ENCODE measurements around the gene FBXO34.
"Not testable (repeated sequence)": the region's sequence is repeated elsewhere in the genome, so short reads cannot be mapped to it uniquely, and the experiment has no call there.

FBXO34 gene

DNA sequence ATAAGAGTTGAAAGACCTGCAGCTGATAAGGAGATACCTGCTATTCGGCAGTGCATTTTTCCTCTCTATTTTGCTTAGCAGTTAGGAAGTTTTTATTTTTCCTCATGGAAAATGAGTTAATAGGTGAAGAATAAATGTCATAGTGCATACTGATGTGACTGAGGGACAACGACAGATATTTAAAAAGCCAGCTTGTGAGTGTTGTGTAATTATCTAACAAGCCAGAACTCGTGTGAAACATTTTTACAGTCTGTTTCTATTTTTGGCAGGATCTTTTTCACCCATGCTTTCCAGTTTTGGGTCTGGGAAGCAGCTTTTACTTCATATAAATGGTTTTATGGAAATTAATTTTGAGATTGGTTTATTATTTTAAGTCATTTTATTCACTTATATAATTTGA lies 2.9 kb downstream of the FBXO34 start:
- DNase-seq: no peak

DNA sequence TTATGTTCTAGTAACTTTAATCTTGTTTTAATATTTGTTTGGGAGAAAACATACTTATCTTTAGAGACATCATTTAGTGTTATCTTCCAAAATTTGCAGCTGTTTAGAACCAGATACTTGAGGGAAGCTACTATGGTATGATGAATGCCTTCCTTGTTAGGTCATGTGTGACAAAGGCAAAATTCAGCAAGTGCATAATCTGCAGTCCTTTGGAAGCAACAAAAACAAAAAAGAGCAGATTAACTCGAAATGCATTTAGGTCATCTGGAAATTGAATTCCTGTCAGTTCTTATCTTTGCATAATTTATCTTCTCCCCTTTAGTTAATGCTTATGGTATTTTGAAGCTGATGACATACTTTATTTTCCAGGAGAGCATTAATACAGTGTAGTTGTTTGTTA lies 3.5 kb downstream of the FBXO34 start:
- DNase-seq: no peak

DNA sequence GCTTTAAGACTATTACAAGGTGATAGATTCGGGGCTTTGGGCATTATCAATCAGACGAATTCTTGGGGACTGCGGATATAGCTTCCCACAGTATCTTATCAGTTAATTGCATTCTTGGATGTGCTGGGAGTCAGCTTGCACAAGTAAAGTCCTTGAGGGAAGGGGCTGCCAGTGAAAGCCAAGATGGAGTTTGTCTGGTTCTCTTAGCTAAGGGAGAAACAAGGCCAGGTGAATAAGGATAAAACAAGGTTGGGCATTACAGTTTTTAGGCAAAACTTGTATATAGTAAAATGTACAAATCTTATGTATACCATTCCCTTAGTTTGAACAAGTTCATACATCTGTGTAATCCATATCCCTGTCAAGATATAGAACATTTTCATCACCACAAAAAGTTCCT lies 5.5 kb downstream of the FBXO34 start:
- DNase-seq: no peak

DNA sequence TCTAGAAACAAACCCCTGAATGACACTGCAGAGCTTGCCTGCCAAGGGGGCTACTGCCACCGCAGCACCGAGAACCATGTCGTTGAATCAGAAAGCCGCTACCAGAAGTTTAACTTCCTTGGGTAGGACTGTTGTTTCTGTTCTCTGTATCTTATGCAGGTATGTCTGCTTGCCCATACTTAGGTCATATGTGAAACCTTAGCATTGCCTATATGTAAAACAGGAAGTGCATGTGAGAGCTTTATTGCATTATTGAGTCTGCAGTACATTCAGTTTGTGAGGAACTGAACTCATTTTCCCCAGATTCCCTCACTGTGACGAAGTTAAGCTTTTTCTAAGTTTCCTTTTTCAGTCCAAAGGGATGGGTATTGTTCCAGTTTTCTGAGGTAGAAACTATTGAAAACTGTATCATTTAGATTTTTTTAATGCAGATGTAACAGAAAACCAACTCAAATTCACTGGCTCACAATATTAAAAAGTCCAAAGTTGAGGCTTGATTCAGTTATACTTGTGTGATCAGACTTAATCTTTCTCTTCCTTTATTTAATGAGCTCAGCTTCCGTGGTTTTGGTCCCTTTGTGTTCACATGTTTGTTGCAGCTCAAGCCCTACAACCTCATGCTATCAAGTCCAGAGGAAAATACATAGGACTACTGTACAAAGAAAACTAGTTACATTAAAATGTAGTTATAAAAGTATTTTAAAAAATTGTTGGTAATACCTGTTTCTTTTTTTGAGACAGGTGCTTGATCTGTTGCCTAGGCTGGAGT lies 6.9 kb downstream of the FBXO34 start:
- DNase-seq: no peak

DNA sequence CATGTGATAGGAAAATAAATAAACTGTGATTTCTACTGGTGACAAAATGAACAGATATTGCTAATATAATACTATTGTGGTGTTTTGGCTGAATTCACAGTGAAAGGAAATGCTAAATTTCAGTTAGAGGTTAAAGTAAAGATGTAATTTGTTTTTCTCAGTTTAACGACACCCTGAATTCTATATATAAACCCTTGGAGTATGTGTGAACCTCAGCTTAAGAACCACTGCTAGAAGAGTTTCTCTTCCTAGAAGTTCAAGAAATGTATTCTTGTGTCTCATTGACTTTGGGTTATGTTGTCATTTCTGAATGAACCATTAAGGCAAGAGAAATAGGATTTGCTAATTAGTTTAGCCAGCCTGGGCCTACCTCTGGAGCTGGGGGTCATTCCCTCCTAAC lies 8.2 kb downstream of the FBXO34 start:
- no peak for DNase-seq

DNA sequence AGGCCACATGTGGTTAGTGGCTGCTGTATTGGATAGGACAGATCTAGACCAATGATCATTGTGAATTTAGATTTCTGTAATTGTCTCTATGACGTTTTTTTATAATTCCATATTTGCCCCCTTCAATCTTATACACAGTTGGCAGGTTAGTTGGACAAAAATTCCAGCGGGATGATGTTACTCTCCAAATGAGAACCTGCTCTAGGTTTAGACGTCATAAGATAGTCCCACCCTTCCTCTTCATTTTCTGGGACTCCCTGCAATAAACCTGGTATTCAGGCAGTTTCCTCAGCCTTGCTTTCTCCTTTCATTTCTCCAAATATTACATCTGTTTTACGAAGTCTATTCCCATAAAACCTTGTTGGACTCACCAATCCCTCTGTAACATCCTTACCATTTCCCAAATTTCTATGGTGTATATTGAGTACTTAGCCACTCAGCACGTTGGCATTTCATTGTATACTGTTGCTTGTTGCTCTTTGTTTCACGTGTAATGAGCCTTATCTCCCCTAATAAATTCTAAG lies 10.2 kb downstream of the FBXO34 start:
- DNase-seq: no peak

DNA sequence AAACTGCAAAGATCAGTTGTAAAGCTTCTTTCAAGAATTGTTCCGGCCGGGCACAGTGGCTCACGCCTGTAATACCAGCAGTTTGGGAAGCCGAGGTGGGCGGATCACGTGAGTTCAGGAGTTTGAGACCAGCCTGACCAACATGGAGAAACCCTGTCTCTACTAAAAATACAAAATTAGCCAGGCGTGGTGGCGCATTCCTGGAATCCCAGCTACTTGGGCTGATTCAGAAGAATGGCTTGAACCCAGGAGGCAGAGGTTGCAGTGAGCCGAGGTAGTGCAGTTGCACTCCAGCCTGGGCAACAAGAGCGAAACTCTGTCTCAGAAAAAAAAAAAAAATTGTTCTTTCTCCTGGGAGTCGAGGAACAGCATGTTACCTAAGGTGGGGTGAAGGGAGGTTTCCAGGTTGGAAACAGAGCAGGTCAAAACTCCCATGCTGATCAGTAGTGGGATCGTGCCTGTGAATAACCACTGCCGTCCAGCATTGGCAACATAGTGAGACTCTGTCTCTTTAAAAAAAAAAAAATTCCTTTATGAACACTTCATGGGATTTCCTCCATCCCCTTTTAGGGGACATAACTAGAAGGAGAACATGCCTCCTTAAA lies 13.9 kb downstream of the FBXO34 start:
- DNase-seq: no peak

DNA sequence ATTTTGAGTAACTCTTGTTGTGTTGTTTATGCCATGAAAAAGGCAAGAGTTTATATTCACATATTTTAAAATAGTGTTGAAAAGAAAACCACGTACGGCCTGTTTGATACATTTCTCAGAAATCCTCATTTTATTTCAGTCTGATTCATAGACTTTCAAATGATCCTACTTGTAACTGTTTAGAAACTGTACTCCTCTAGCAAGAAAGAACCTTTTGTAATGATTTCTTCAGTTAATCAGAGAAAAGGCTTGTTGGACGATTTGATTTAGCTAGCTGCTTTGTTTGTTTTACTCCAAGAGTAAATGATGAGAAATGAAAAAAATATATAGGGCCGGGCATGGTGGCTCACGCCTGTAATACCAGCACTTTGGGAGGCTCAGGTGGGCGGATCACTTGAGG lies 17.2 kb downstream of the FBXO34 start:
- DNase-seq: no peak

DNA sequence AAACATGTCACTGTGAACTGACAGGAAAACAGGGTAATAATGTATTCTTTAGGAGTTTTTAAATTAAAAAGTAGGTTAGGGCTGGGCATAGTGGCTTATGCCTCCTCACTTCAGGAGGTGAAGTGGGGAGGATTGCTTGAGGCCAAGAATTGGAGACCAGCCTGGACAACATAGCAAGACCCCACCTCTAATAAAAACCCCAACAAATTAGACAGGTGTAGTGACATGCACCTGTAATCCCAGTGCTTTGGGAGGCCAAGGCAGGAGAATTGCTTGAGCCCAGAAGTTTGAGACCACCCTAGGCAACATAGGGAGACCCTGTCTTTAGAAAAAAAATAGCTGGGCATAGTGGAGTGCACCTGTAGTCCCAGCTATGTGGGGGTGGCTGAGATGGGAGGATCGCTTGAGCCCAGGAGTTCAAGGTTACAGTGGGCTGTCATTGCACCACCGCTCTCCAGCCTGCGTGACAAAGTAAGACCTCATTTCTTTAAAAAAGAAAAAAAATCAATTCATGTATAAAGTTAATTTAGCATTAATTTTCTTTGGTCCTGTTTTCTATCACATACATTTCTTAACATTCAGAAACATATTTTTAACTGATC lies 20.4 kb downstream of the FBXO34 start:
- no peak for DNase-seq

DNA sequence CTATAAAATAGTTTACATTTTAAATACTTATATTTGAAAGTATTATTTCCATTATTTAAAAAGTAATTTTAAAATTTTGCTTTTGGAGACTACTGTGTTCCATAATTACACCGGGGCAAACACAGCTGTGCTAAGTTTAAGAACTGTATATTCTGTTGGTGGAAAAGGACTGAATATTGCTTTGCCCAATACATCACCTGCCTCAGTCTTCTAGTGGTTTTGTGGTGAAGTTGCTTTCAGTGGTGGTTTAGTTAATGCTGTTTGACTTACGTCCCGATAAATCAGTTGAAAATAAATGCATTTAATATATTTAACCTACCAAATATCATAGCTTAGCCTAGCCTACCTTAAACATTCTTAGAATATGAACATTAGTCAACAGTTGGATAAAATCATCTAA lies 23.4 kb downstream of the FBXO34 start:
- no peak for DNase-seq

DNA sequence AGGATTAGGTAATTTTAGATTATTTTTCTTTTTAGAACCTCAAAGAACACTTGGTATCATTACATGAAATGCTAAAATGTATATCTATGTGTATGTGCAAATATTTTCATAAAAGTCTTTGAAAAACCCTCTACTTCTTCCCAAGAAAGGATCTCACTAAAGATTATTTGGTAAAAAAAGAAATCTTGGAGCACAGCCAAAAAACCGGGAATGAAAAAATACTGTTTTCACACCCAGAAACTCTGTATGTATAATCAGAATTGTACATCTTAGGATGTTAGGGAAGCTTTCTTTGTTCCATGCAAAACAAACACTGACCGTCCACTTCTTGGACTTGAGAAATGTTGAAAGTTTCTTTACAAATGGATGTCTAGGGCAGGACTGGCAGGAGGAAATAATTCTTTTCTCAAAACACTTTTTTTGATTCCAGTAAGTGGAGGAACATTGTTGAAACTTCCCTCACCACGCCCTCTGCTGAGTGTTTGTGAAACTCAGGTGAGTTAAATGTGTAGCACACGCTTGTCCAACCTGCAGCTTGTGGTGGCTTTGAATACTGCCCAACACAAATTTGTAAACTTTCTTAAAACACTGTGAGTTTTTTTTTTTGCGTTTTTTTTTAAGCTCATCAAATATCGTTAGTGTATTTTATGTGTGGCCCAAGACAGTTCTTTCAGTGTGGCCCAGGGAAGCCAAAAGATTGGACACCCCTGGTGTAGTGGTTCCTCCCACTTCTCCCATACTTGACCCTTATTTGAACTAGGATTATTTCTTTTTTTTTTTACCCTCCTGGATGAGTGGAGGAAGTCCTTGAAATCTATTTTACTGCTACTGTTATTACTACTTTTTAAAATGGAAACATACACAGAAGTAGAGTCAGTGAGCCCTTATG lies 26.6 kb downstream of the FBXO34 start:
- peak; percentile 57 for DNase-seq

DNA sequence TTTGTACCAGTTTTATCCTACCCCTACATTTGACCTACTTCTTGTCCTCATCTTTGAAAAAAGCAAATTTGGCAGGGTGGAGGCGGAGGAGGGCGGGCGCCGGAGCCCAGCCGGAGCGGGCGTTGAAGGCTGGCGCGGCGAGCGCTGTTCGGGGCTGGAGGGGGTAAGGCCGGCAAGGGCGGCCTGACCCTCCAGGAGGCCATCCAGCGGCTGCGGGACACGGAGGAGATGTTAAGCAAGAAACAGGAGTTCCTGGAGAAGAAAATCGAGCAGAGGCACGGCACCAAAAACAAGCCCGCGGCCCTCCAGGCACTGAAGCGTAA lies 27.2 kb downstream of the FBXO34 start:
- no peak for DNase-seq

DNA sequence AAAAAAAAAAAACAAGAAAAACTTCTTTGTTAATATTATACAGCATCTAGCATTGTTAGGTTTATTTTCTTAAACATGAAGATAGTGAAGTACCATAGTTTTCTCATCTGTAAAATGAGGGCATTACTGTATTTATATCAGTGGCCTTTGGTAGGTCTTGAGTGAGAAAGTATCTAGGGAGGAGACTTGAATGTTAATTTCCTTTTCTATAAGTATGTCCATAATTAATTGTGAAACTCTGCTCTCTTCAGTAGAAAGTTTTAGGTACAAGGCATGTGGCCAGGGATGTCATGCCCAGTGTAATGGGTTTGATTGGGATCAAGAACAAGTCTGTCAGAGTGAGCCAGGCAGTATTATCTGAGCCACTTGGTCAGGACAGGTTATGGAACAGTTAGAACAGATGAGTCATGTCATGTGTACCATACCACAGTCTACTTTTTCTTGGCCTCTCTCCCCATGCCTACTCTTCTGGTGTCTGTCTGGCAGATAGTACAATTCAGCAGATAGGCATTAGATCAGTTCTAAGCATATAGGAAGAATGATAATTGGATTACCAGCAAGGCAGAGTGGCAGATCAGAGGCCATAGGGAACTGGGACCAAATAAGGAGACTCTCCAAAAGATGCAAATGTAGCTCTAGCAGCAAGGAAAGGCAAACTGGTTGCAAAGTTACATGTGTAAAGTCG lies 30.4 kb downstream of the FBXO34 start:
- no peak for DNase-seq

DNA sequence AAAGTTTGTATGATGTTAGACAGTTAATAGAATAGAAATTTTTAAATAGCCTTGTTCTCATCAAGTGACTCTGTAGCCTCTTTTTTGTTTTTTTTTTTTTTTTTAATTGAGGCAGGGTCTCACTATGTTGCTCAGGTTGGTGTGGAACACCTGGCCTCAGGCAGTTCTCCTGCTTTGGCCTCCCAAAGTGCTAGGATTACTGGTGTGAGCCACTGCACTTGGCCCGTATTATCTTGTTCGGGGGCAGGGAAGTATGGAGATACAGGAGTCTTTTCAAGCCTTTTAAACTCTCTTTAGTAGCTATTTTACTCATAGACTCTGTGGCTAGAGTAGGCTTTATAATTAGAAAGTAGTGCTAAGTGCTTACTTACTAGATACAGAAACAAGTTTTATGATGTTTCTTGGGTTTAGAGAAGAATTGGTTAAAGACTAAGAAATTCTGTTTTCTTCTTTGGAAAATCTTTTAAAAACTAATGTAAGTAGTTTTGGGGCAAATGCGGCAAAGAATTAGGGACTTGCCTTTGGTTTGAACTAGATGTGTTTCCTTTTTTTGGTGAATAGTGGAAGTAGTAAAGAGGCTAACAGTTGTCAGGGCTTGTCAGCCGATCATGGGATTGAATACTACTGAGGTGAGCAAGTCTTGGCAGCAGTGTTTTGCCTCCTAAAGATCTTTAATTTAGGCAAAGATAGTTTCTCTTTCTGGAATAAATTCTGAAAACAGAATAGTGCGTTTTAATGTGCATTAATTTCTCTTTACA lies 31.3 kb downstream of the FBXO34 start:
- no peak for DNase-seq

DNA sequence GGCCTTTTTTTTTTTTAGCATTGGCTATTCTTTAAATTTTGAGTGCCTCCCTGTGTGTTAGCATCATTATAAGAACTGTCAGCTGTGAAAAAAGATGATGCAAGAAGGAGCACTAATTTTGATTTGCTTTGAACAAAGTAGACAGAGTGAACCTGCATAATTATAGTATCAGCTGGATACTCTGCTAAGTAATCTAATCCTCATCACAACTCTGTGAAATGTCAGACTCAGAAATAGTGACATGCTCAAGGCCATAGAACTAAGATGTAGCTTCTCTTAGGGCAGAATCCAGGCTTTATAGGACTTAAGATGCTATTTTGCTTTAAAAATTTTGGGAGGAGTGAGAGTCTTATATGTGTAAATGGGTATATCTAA lies 31.9 kb downstream of the FBXO34 start:
- no peak for DNase-seq

DNA sequence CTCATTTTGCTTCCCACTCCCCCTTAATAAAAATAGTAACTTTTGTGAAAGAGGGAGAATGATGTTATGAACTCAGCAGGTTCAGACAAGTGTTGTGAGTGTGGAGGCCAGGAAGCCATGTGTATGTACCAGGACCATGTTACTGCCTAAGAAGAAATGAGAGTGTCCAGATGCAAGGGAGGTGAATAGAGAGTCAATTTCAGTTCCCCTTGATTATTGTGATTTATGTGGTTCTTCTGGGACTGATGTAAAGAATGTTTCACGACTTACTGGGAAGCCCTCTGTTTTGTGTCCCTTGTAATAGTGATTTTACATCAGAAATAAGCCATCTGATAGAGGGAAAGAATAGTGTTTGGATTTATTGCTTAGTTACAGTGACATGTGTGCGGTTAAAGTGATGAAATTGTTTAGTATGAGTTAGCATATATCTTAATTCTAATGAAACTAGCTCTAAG lies 32.5 kb downstream of the FBXO34 start:
- DNase-seq: no peak

DNA sequence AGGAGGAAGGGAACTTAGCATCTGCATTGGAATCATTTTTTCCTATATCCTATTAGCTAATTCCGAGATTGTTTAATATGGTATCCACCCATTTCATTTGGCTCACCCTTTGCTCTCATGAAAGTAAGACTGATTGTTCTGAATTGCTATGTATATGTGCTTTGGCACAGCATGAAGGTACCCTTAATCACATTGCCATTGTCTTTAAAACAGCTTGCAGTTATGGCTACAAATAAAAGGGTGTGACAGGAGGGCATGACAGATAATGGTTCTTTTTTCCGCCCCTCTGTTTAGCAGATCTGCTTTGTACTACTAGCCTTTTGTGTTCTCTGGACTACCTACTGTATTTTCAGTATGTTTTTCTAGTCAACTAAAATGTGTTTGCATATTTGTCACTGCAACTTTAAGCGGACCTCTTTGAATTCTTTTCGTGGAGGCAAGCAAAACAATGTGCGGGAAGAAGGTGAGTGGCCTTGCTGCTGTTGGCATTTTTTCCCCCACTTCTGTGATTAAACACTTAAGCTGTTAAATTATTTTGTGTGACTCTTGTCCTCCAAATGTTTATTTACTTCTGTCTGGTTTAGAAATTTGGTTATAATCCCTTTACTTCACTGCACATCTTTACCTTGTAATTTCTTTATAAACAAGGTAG lies 35.8 kb downstream of the FBXO34 start:
- no peak for DNase-seq

DNA sequence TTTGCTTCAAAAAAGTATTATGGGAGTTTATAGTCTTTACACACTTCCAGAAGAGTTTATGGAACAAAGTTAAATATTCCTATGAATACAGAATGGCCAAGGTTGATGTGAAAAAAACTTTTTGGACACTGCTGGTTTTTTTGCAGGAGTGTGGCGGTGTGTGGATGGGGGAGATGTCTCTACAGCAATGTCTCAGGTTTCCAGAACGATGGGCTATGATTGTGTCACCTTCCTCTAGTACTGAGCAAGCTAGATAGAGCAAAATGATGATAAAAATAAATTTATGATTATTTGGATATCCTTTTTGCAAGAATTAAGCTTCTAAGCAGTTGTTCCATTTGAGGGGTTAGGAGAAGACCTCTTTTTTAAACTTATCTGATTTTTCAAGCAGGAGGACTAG lies 37.9 kb downstream of the FBXO34 start:
- no peak for DNase-seq

DNA sequence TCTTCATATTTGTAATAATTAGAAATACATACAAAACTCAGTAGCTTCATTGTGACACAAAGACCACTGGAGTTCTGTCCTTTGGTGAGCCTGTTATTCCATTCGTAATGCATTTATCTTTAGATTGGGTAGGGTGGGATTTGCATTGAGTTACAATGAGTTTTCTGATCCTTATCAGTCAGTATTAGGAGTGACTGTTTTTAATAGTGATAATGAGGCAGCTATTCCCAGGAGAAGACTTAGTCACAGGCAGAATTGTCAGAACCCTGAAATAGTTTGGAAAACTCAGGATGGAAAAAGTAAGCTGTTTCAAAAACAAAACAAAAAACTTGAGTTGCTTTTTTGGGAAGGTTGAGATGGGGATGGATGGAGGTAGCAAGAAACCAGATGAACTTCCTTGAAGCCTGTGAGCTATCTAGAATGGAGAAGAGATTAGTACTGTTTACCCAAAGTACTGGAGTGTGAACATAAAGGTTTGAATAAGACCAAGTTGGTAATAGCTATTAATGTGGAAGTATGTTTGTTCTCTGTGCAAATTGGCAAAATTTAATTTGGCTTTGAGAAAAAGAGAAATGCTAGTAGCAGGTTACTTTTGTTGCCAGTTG lies 38.6 kb downstream of the FBXO34 start:
- DNase-seq: no peak

DNA sequence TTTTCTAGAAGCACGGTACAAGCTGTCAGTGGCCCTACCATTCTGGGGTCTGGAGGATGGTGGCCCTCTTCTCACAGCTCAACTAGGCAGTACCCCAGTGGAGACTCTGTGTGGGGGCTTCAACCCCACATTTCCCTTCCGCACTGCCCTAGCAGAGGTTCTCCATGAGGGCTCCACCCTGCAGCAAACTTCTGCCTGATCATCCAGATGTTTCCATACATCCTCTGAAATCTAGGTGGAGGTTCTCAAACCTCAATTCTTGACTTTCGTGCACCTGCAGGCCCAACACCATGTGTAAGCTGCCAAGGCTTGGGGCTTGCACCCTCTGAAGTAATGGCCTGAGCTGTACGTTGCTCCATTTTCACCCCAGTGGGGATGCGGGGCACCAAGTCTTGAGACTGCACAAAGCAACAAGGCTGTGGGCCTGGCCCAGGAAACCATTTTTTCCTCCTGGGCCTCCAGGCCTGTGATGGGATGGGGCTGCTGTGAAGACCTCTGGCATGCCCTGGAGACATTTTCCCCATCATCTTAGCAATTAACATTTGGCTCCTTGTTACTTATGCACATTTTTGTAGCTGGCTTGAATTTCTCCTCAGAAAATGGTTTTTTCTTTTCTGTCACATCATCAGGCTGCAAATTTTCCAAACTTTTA lies 41.3 kb downstream of the FBXO34 start:
- DNase-seq: not testable (repeated sequence)

Measured in CD4-positive, alpha-beta T cell treated with Interleukin-17A for 4 hours (primary cell).